ENCODE measurements around the gene DDTL. TPM values are rescaled to one million over a fixed set of nuclear protein-coding genes. Genes with fewer than 3 reads are reported as not detected.

Gene DDTL
- total RNA-seq, 1 donor from 2014 or later, result 5.4 TPM

DNA sequence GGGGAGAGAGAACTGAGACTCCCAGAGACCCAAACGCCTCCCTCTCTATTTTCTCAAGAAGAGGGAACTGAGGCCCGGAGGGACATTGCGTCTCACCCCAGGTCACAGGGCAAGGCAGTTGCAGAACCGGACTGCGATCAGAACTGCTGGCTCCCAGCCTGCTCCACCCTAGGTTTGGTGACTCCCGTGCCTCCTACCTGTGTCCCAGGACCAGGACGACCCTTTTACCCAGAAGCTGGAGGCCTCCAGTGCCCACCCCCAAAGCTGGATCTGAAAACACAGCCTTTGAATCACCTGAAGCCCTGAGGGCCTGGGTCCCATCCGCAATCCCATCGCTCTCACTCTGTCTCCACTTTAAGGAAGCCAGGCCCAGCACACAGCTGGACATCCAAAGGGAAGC lies 37.2 kb downstream of the DDTL start:
- intact Hi-C loops (cut with micrococcal nuclease), result loop anchor here (10.0 kb wide), 1 partner anchor 241 kb away; the partner anchor contains the start of gene GGT5

DNA sequence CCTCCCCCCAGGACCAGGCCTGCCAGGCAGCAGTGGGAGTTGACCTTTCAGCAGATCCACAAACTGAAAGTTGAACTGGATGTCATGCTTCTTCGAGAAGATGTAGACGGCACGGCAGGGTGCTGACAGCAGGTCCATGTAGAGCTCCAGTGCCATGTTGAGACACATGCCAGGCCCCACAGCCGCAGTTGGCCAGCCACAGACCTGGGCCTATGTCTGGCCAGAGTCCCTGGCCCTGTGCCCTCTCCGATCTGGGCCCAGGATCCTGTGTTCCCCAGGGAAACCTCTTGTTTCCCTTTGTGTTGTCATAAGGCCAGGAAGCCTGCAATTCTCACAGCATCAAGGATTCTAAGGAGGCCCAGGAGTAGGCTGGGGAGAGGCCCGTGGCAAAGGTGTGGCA lies 38.5 kb downstream of the DDTL start, which contains the start of gene GSTT4:
Gene GSTT4, minus strand, starts transcription at position 253 of the 400 bp plus-strand sequence. Its CDS starts 97 bp downstream, at position 156.
- intact Hi-C loops (cut with micrococcal nuclease), result loop anchor here (10.0 kb wide), 1 partner anchor 240 kb away; the partner anchor contains the start of gene GGT5

DNA sequence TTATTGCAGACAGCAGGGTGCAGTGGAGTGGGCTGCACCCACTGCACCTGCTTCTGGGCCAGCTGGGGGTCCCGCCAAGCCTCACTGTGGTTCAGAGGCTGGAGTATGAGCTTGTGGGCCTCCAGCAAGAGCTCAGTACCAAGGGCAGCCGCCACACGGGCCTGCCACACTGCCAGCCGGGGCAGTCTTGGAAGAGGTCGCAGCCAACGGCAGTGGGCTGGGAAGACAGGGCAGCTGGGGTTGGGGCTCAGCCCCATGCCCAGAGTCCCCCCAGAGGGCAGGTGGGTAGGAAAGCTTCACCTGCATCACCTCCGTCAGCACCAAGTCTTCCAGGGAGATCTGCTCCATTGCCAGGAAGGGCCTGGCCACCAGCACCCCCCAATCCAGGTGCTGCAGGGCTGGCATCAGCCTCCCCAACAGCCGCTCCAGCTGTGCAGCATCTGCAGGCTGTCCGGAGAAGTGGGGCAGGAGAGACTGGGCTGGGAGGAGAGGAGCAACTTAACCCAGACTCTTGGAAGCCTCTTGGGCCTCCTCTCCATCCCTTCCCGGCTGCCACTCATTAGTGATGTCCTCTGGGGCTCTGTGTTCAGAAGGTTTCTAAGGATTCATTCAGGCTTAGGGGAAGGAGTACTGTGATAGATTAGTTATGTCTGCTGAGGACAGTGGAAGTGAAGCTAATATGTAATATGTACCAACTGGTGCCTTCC lies 39.7 kb downstream of the DDTL start:
- intact Hi-C loops (cut with micrococcal nuclease), result loop anchor here (10.0 kb wide), 1 partner anchor 238 kb away; the partner anchor contains the start of gene GGT5

DNA sequence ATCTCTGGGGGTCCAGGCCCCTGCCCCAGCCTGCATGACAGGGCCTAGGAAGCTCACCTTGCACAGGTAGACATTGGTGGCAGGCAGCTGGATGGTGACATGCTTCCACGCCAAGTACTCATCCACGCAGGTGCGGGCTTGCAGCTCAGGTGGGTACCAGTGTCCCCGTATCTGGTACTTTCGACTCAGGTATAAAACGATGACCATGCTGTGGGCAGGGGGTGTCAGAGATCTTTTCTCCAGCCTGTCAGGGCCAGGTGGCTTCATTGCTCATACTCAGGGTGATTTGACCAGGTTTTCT lies 40.2 kb downstream of the DDTL start:
- intact Hi-C loops (cut with micrococcal nuclease), result loop anchor here (10.0 kb wide), 1 partner anchor 238 kb away; the partner anchor contains the start of gene GGT5

DNA sequence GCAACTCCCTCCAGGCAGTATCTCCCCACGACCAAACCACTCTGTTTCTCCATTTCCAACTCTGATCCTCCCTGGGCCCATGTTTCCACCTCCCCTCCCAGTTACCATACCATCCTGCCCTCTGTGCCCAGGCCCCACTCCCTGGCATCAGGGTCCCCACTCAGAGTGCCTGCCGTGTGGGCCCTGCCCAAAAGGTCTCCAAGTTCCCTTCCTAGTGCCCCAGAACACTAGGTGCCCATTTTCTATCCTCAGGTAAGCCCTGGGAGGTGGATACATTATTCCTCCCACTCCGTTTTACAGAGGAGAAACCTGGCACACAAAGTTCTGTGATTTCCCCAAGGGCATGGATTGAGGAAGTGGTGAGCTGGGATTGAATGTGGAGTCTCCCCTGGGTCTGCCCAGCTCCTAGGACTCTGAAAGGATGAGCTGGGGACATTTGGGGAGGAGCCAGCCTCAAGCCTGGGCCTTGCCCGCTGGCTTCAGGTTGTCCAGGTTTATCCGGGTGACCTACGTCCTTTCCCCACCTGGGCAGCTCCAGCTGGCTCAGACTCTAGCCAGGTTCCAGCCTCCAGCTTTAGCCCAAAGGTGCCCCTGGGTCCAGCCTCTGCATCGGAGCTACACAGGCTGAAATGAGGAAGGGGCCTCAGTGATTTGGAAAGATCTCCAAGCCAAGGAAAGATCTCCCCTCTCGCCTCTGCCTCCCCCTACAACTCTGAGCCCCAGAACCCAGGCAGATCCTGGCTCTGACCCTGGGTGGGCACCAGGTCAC lies 40.7 kb downstream of the DDTL start:
- intact Hi-C loops (cut with micrococcal nuclease), result loop anchor here (10.0 kb wide), 1 partner anchor 237 kb away; the partner anchor contains the start of gene GGT5

DNA sequence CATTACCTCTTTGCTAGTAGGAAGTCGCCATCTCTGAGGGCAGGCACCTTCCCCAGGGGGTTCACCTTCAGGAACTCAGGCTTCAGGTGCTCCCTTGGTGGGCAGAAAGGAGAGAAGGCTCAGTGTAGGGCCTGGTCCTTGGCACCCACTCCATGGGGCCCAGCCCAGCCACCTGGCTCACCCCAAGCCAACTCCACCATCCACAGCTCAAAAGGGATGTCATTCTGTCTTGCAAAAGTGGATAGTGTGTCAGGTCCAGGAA lies 41.3 kb downstream of the DDTL start:
- intact Hi-C loops (cut with micrococcal nuclease), result loop anchor here (10.0 kb wide), 1 partner anchor 237 kb away; the partner anchor contains the start of gene GGT5

DNA sequence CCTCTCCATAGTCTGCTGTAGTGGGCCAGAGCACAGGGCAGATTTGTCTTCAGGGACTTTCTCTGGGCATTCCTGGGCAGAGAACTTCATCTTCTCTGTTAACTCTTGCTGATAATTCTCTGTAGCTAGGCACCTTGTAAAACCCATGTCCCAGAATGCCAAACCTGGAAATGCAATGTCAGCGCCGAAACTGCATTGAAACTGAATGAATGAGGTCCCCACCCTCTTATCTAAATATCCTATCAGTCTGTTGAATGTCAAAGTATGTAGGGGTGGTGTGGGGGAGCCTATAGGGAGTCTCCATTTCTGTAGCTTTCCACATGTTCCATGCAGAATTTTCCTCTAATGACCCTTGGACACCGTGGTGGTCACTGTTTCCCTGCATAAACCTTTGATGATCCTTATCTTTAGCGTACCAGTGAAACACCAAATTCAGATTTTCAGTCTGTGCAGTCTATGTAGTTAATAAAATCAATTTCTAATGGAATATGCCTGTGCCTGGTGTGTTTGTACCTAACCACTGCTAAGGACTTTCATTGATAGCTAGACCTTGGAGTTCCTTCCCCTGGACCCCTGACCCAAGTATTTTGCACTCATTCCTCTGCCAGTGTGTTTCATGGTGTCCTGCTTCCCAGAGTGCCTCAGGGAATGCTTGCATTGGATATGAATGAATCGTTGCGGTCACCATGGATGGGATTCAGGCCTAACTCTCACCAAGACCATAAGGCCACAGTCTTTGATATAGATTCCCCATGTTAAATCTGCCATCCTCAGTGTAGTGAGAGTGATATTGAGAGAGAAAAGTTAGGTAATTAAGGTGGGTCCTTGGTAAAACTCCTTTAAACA lies 41.9 kb downstream of the DDTL start:
- intact Hi-C loops (cut with micrococcal nuclease), result loop anchor here (10.0 kb wide), 1 partner anchor 236 kb away; the partner anchor contains the start of gene GGT5

DNA sequence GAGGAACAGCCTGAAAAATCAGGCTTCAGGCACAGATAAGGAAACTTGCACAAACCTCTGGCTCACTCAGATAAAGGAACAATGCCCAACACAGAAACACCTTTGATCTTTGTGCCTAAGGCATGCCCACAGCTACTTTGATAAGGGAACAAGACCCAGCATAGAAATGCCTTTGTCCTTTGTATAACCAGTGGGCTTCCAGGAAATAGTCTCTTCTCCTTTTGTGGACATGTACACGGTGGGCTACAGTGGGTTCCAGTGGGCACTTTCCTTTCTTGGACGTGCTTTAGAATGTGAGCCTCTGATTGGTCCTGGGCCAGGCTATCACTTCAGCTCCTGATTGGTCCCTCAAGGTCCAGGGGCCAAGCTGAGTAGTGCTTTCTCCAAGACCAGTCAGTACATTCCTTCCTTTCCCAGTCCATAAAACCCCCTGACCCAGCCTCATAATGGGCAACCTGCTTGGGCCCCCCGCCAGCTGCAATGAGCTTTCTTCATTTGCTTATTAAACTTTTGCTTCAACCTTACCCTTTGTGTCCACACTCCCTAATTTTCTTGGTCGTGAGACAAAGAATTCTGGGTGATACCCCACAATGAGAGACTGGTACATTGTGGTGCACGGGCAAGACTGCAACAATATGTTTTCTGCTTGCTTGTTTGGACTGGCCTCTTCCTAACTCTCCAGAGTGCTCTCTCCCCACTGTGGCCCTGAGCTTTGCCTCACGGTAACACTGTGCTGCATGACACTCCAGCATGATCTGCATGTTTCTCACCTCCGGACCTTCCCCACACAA lies 42.7 kb downstream of the DDTL start:
- intact Hi-C loops (cut with micrococcal nuclease), result loop anchor here (2.0 to 10.0 kb wide), 2 partner anchors 223 to 235 kb away; partner anchors contain the start of genes GGT5 and SMARCB1

DNA sequence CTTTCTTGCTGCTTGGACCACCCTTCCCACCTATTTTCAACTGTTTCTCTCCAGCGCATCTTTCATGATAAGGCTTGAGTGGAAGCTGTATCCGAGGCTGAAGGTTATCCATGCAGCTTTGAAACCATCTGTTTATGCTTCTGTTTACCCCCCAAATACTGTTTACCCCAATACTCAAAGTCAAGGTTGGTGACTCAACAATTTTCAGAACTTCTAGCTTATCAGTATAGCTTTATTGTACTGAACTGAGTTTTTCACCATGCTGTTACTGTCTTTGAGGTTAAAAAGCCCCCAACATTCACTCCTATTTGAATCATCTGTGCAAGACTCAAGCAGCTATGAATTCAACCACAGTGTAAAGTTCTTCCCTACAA lies 43.3 kb downstream of the DDTL start:
- intact Hi-C loops (cut with micrococcal nuclease), result loop anchor here (2.0 kb wide), 1 partner anchor 223 kb away; the partner anchor contains the start of gene SMARCB1

DNA sequence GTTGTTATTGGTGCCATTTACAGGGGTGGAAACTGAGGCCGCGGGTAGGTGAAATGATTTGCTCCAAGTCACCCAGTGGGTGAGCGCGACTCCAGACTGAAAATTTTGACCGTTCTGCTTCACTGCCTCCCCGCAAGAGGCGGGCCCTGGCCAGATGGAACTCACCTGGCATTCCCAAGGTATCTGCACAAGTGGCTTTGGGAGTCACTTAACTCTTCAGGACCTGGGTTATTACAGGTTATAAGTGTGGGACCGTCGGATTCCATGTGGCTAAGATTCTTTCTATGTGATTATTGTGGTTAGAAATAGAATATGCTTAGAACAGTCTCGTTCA lies 45.0 kb downstream of the DDTL start:
- intact Hi-C loops (cut with micrococcal nuclease), result loop anchor here (1.0 to 2.0 kb wide), 4 partner anchors 98 to 225 kb away; partner anchors contain the start of genes MIF and SMARCB1

DNA sequence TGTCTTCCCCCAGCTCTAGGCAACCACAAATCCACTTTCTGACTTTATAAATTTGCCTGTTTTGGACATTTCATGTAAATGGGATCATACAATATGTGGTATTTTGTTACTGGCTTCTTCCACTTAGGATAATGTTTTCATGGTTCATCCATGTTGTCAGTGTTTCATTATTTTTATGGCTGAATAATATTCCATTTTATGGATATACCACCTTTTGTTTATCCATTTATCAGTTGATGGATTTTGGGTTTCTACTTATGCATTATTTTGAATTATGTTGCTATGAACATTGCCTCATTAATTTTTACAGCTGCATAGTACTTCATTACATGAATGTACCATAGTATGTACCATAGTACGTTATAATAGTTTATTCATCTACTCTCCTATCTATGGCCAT lies 49.5 kb downstream of the DDTL start:
- intact Hi-C loops (cut with micrococcal nuclease), result no loop called here

DNA sequence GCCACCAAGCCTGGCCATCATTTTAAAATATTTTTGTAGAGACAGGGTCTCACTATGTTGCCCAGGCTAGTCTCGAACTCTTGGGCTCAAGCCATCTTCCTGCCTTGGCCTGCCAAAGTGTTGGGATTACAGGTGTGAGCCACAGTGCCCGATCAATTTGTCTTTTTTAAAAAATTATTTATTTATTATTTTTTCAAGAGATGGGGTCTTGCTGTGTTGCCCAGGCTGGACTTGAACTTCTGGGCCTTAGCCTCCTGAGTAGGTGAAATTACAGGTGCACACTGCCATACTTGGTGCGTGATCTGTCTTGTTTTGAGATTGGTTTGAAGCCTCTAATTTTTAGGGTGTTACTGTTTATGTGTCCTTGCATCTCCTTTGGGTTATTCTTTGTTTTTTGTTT lies 54.6 kb downstream of the DDTL start:
- intact Hi-C loops (cut with micrococcal nuclease), result no loop called here

Other genes with a start within 250 kb of the DDTL start
- gene ZNF70, start 215.8 kb upstream of the DDTL start, total RNA-seq, result 2.5 and 2.8 TPM in 2 replicates
- gene VPREB3, start 212.5 kb upstream of the DDTL start, total RNA-seq, result not detected in 2 replicates
- gene C22orf15, start 203.9 kb upstream of the DDTL start, total RNA-seq, result 0.41 and 0.74 TPM in 2 replicates
- 44.5 and 51.0 TPM in 2 replicates for gene CHCHD10, start 198.9 kb upstream of the DDTL start, total RNA-seq
- gene MMP11, start 194.0 kb upstream of the DDTL start, total RNA-seq, result 0.27 and 0.49 TPM in 2 replicates
- gene SMARCB1, start 179.9 kb upstream of the DDTL start, total RNA-seq, result 77.3 and 79.6 TPM in 2 replicates
- 9.0 and 10.8 TPM in 2 replicates for gene DERL3, start 127.9 kb upstream of the DDTL start, total RNA-seq
- 5.7 and 6.6 TPM in 2 replicates for gene SLC2A11, start 109.0 kb upstream of the DDTL start, total RNA-seq
- 700 and 746 TPM in 2 replicates for gene MIF, start 72.5 kb upstream of the DDTL start, total RNA-seq
- 0.44 TPM in 2 replicates for gene GSTT2B, start 5.7 kb upstream of the DDTL start, total RNA-seq
- 87.7 and 93.5 TPM in 2 replicates for gene DDT, start 7.6 kb downstream of the DDTL start, total RNA-seq
- not detected in 2 replicates for gene GSTT2, start 13.2 kb downstream of the DDTL start, total RNA-seq
- not detected in 2 replicates for gene GSTT4, start 38.6 kb downstream of the DDTL start, total RNA-seq
- 122 and 127 TPM in 2 replicates for gene CABIN1, start 44.4 kb downstream of the DDTL start, total RNA-seq
- 1.2 and 1.6 TPM in 2 replicates for gene SUSD2, start 214.6 kb downstream of the DDTL start, total RNA-seq

Data from T-helper 1 cell treated with Interleukin-12 subunit alpha and Interleukin-12 subunit beta and Interleukin-4 antibody, amounts not matched to agents 30 ng/mL and 1 ng/mL, for 36 hours (primary cell).